ENCODE data around the gene PALLD. TPM values are rescaled to one million over a fixed set of nuclear protein-coding genes. Genes with fewer than 3 reads are reported as not detected.

PALLD gene
- total RNA-seq, 1 donor from 2014 or later, result 1.5 TPM

- DNase-seq (ENCODE audit: low read depth, low spot score), result no peak
Observed at GRCh38 chr4:168646001-168646768, 149.3 kb downstream of the PALLD start.

GRCh38 chr4:168647646-168648375 is 151.0 kb downstream of the PALLD start:
- DNase-seq (ENCODE audit: low read depth, low spot score), result no peak

GRCh38 chr4:168648494-168648893 is 151.6 kb downstream of the PALLD start:
- no peak for DNase-seq (ENCODE audit: low read depth, low spot score)

- no peak for DNase-seq (ENCODE audit: low read depth, low spot score)
Observed at GRCh38 chr4:168648929-168649328, 152.1 kb downstream of the PALLD start.

- no peak for DNase-seq (ENCODE audit: low read depth, low spot score)
Observed at GRCh38 chr4:168651374-168651773, 154.5 kb downstream of the PALLD start.

- DNase-seq (ENCODE audit: low read depth, low spot score), result no peak
Observed at GRCh38 chr4:168651864-168652263, 155.0 kb downstream of the PALLD start.

- DNase-seq (ENCODE audit: low read depth, low spot score), result no peak
Observed at GRCh38 chr4:168652755-168653154, 155.9 kb downstream of the PALLD start.

- no peak for DNase-seq (ENCODE audit: low read depth, low spot score)
Observed at GRCh38 chr4:168654104-168654847, 157.4 kb downstream of the PALLD start.

- no peak for DNase-seq (ENCODE audit: low read depth, low spot score)
Observed at GRCh38 chr4:168654848-168655174, 158.0 kb downstream of the PALLD start.

- DNase-seq (ENCODE audit: low read depth, low spot score), result no peak
Observed at GRCh38 chr4:168655182-168655581, 158.3 kb downstream of the PALLD start.

- no peak for DNase-seq (ENCODE audit: low read depth, low spot score)
Observed at GRCh38 chr4:168656055-168656660, 159.3 kb downstream of the PALLD start.

GRCh38 chr4:168656946-168657473 is 160.2 kb downstream of the PALLD start:
- no peak for DNase-seq (ENCODE audit: low read depth, low spot score)

GRCh38 chr4:168658751-168659150 is 161.9 kb downstream of the PALLD start:
- no peak for DNase-seq (ENCODE audit: low read depth, low spot score)

- DNase-seq (ENCODE audit: low read depth, low spot score), result no peak
Observed at GRCh38 chr4:168659741-168660465, 163.1 kb downstream of the PALLD start.

- no peak for DNase-seq (ENCODE audit: low read depth, low spot score)
Observed at GRCh38 chr4:168662297-168662984, 165.6 kb downstream of the PALLD start.

GRCh38 chr4:168664242-168664891 is 167.5 kb downstream of the PALLD start:
- no peak for DNase-seq (ENCODE audit: low read depth, low spot score)

- DNase-seq (ENCODE audit: low read depth, low spot score), result no peak
Observed at GRCh38 chr4:168666531-168666930, 169.7 kb downstream of the PALLD start.

- no peak for DNase-seq (ENCODE audit: low read depth, low spot score)
Observed at GRCh38 chr4:168667376-168667775, 170.5 kb downstream of the PALLD start.

- no peak for DNase-seq (ENCODE audit: low read depth, low spot score)
Observed at GRCh38 chr4:168667921-168668320, 171.1 kb downstream of the PALLD start.

- DNase-seq (ENCODE audit: low read depth, low spot score), result no peak
Observed at GRCh38 chr4:168673476-168673875, 176.6 kb downstream of the PALLD start.

Measured in pulmonary artery endothelial cell (primary cell).